Glutamatergic neuron (in vitro differentiated cells): Measurements from ENCODE around the gene TP53BP2. TPM values are rescaled to one million over a fixed set of nuclear protein-coding genes. Genes with fewer than 3 reads are reported as not detected.
A peak's percentile ranks its signal among the peaks of the same experiment; 100 is the strongest.
"Not testable (repeated sequence)": the region's sequence is repeated elsewhere in the genome, so short reads cannot be mapped to it uniquely, and the experiment has no call there.

Experiments
- DNase-seq: peaks from one replicate; pipeline ENCODE4 v3.0.0; 2022
- H3K27ac Mint-ChIP-seq: one replicate; pipeline ENCODE4 v1.8.0; 2020; ENCODE audit warnings: mild to moderate bottlenecking, mixed read lengths, inconsistent platforms; ENCODE audit not compliant: unreplicated experiment
- H3K27me3 Mint-ChIP-seq: one replicate; pipeline ENCODE4 v1.8.0; 2020; ENCODE audit warnings: mild to moderate bottlenecking, moderate library complexity, mixed read lengths, inconsistent platforms; ENCODE audit not compliant: unreplicated experiment
- H3K36me3 Mint-ChIP-seq: one replicate; pipeline ENCODE4 v1.8.0; 2020; ENCODE audit warnings: mild to moderate bottlenecking, mixed read lengths, inconsistent platforms; ENCODE audit not compliant: unreplicated experiment
- H3K4me1 Mint-ChIP-seq: one replicate; pipeline ENCODE4 v1.8.0; 2020; ENCODE audit warnings: mild to moderate bottlenecking, low read depth, mixed read lengths, inconsistent platforms; ENCODE audit not compliant: unreplicated experiment
- H3K4me3 Mint-ChIP-seq: one replicate; pipeline ENCODE4 v1.8.0; 2020; ENCODE audit warnings: mild to moderate bottlenecking, mixed read lengths, inconsistent platforms; ENCODE audit not compliant: unreplicated experiment
- H3K9me3 Mint-ChIP-seq: one replicate; pipeline ENCODE4 v1.8.0; 2020; ENCODE audit warnings: mild to moderate bottlenecking, moderate library complexity, mixed read lengths, inconsistent platforms; ENCODE audit not compliant: unreplicated experiment
- total RNA-seq: library from RNA; stranded (reverse); fragmentation: NEBNext Ultra II Directional; extraction: Animal tissue kit (Norgen Biotek cat#: 25700); gene quantifications from one replicate; pipeline ENCODE4 v1.2.1, GENCODE V29; 2021; ENCODE audit not compliant: unreplicated experiment
- TF ChIP-seq, protein P1 (sequence below): fragments of 200-600 bp; sonication (generic); IDR thresholded peaks from one replicate; pipeline ENCODE4 v1.5.0; 2021; ENCODE audit not compliant: partially characterized antibody, unreplicated experiment

The TP53BP2 gene
- total RNA-seq, 1 donor from 2014 or later, result 50.7 TPM

- peaks cover 2% of the 10 kb centered on the region for H3K9me3 Mint-ChIP-seq
- TF ChIP-seq, protein P1, sequence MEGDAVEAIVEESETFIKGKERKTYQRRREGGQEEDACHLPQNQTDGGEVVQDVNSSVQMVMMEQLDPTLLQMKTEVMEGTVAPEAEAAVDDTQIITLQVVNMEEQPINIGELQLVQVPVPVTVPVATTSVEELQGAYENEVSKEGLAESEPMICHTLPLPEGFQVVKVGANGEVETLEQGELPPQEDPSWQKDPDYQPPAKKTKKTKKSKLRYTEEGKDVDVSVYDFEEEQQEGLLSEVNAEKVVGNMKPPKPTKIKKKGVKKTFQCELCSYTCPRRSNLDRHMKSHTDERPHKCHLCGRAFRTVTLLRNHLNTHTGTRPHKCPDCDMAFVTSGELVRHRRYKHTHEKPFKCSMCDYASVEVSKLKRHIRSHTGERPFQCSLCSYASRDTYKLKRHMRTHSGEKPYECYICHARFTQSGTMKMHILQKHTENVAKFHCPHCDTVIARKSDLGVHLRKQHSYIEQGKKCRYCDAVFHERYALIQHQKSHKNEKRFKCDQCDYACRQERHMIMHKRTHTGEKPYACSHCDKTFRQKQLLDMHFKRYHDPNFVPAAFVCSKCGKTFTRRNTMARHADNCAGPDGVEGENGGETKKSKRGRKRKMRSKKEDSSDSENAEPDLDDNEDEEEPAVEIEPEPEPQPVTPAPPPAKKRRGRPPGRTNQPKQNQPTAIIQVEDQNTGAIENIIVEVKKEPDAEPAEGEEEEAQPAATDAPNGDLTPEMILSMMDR, result no peak
- no peak overlapping the region for H3K27ac Mint-ChIP-seq
- H3K27me3 Mint-ChIP-seq, result peaks cover 2% of the 10 kb centered on the region
- no peaks in the 10 kb centered on the region for H3K36me3 Mint-ChIP-seq
- no peak overlapping the region for H3K4me3 Mint-ChIP-seq
- peaks cover 16% of the 10 kb centered on the region for H3K4me1 Mint-ChIP-seq
- no peak for DNase-seq
These were observed 106.2 kb downstream of the TP53BP2 start for GRCh38 chr1:223739366-223740037.

DNA sequence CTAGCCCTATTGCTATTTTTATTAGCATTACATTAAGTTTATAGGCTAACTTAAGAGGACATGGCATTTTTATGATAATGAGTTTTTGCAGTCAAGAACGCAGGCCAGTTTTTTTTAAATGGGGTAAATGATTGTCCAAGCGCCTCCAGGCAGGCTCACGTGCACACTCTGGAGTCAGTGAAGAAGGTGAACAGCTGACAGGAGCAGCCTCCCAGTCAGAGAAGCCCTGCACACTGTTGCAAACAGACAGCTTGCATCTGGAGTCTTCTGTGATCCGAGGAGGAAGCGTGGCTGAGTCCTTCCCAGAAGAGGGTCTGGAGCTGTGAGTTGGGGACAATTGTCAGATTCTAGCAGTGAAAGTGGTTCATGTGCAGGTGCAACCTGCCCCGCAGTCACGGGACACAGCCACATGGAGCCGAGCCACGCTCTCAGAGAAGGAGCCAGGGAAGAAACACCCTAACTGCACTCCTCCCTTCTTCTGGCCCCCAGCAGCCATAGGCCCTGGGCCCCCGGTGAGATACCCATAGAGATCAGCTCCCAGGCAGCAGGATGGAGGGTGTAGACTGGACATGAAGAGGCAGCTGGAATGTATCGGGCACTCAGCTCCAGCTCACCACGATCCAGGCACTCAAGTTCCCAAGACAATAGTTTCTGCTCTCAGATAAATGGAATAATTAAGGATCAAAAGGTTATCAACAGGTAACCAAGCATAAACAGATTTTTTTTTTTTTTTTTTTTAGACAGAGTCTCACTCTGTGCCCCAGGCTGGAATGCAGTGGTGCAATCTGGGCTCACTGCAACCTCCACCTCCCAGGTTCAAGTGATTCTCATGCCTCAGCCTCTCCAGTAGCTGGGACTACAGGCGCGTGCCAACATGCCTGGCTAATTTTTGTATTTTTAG is 107.0 kb downstream of the TP53BP2 start:
- TF ChIP-seq, protein P1, result no peak
- Mint-ChIP-seq H3K27ac (peak overlapping the region; percentile 64), H3K27me3 (peaks cover 4% of the 10 kb centered on the region), H3K4me1 (peaks cover 16% of the 10 kb centered on the region), H3K4me3 (no peak overlapping the region), H3K36me3 (no peaks in the 10 kb centered on the region), H3K9me3 (peaks cover 2% of the 10 kb centered on the region)
- no peak for DNase-seq

- Mint-ChIP-seq H3K4me3 (no peak overlapping the region), H3K36me3 (no peaks in the 10 kb centered on the region), H3K27ac (no peak overlapping the region), H3K9me3 (no peaks in the 10 kb centered on the region), H3K27me3 (peaks cover 4% of the 10 kb centered on the region), H3K4me1 (peaks cover 7% of the 10 kb centered on the region)
- DNase-seq, result peak; percentile 25
- TF ChIP-seq, protein P1, result no peak
These were observed 108.4 kb downstream of the TP53BP2 start for GRCh38 chr1:223737342-223737741.

DNA sequence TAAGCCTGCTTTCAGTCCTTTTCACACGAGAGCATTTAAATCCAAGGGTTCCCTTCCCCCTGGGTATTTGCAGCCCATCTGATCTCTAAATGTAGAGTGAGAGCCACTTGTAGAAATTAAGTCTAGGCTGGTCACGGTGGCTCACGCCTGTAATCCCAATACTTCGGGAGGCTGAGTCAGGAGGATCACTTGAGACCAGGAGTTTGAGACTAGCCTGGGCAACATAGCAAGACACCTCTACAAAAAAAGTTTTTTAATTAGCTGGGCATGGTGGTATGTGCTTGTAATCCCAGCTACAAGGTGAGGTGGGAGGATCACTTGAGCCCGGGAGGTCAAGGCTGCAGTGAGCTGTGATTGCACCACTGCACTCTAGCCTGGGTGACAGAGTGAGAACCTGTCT is 109.1 kb downstream of the TP53BP2 start:
- H3K4me1 Mint-ChIP-seq, H3K4me3 Mint-ChIP-seq, DNase-seq, H3K27me3 Mint-ChIP-seq, H3K9me3 Mint-ChIP-seq, H3K36me3 Mint-ChIP-seq, H3K27ac Mint-ChIP-seq: not testable (repeated sequence)

DNA sequence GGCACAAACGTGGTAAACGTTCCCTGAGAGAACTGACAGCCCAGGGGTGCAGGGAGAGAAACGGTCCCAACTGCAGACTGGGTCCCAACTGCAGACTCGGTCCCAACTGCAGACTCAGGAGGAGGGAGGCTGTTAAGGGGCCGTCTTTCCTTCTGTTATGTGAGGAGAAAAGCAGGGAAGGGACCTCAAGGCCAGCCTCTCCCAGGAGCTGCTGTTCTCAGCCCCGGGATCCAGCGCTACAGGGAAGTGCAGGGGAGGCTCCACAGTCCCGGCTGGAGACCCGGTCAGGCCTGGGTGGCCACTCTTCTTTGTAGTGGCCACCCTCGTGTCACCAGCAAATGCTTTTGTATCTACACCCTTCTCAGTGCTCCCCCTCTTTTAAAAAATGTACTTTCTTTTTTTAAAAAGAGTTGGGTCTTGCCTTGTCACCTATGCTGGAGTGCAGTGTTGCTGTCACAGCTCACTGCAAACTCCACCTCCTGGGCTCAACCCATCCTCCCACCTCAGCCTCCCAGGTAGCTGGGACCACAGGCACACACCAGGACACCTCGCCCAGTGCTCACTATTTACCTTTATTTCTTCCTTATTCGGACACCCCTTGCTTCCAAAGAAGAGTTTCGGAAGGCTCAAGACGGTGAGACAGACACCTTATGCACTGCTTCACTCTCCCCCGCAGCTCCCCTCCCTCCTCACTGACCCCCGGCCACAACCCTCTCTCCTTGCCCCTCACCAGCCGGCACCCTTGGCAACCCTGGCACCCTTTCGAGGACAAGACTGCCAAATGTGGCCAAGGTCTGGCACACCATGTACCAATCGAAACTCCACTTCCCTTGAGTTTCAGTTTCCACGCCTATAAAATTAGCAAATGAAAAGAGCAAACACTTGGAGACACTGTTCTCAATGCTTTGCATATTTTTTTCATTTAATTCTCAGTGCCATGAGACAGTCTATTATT is 111.6 kb downstream of the TP53BP2 start:
- no peak for DNase-seq
- TF ChIP-seq, protein P1, result no peak
- no peaks in the 10 kb centered on the region for H3K36me3 Mint-ChIP-seq
- peaks cover 7% of the 10 kb centered on the region for H3K4me1 Mint-ChIP-seq
- no peak overlapping the region for H3K27ac Mint-ChIP-seq
- H3K9me3 Mint-ChIP-seq, result peaks cover 5% of the 10 kb centered on the region
- H3K4me3 Mint-ChIP-seq, result no peak overlapping the region
- peaks cover 6% of the 10 kb centered on the region for H3K27me3 Mint-ChIP-seq
